Mucosa of stomach (tissue), 1 donor: ENCODE results near the gene CHRNA5.

ENCODE experiments used
- H3K27me3 ChIP-seq: one replicate; pipeline ENCODE4 v1.7.0; 2013; ENCODE audit warnings: mild to moderate bottlenecking, low read length; ENCODE audit not compliant: control insufficient read depth, insufficient read depth
- H3K36me3 ChIP-seq: one replicate; pipeline ENCODE4 v1.7.0; 2013; ENCODE audit warnings: low read length; ENCODE audit not compliant: control insufficient read depth, insufficient read depth
- H3K4me1 ChIP-seq: one replicate; pipeline ENCODE4 v1.7.0; 2013; ENCODE audit warnings: mild to moderate bottlenecking, low read length; ENCODE audit not compliant: control insufficient read depth, insufficient read depth
- H3K4me3 ChIP-seq: one replicate; pipeline ENCODE4 v1.7.0; 2013; ENCODE audit warnings: low read length
- H3K9ac ChIP-seq: one replicate; pipeline ENCODE4 v1.7.0; 2013; ENCODE audit warnings: mild to moderate bottlenecking, low read length, moderate library complexity
- H3K9me3 ChIP-seq: one replicate; pipeline ENCODE4 v1.7.0; 2013; ENCODE audit warnings: mild to moderate bottlenecking, low read length, moderate library complexity; ENCODE audit not compliant: control insufficient read depth
- donor health status: Pancreatic carcinoma.

Gene CHRNA5

GRCh38 chr15:78624651-78625590 lies 59.6 kb downstream of the CHRNA5 start:
- no peaks in the 10 kb centered on the region for H3K4me1 ChIP-seq
- H3K9me3 ChIP-seq: no peaks in the 10 kb centered on the region
- no peaks in the 10 kb centered on the region for H3K36me3 ChIP-seq
- peaks cover 36% of the 10 kb centered on the region for H3K27me3 ChIP-seq
- H3K4me3 ChIP-seq: no peak overlapping the region
- H3K9ac ChIP-seq: no peak overlapping the region

GRCh38 chr15:78625606-78626280 lies 60.4 kb downstream of the CHRNA5 start:
- H3K9me3 ChIP-seq: no peaks in the 10 kb centered on the region
- no peak overlapping the region for H3K4me3 ChIP-seq
- H3K36me3 ChIP-seq: no peaks in the 10 kb centered on the region
- peaks cover 28% of the 10 kb centered on the region for H3K27me3 ChIP-seq
- H3K4me1 ChIP-seq: no peaks in the 10 kb centered on the region
- H3K9ac ChIP-seq: no peak overlapping the region

GRCh38 chr15:78626381-78626995 lies 61.2 kb downstream of the CHRNA5 start:
- Histone ChIP-seq H3K36me3 (no peaks in the 10 kb centered on the region), H3K4me1 (no peaks in the 10 kb centered on the region), H3K9ac (no peak overlapping the region), H3K4me3 (no peak overlapping the region), H3K9me3 (no peaks in the 10 kb centered on the region), H3K27me3 (peaks cover 28% of the 10 kb centered on the region)

GRCh38 chr15:78627348-78627747 lies 62.0 kb downstream of the CHRNA5 start:
- Histone ChIP-seq H3K27me3 (peaks cover 20% of the 10 kb centered on the region), H3K4me1 (no peaks in the 10 kb centered on the region), H3K9ac (no peak overlapping the region)

GRCh38 chr15:78628227-78628626 lies 62.9 kb downstream of the CHRNA5 start:
- Histone ChIP-seq H3K4me1 (no peaks in the 10 kb centered on the region), H3K9ac (no peak overlapping the region), H3K36me3 (no peaks in the 10 kb centered on the region), H3K9me3 (no peaks in the 10 kb centered on the region), H3K4me3 (no peak overlapping the region), H3K27me3 (peaks cover 14% of the 10 kb centered on the region)

More at GRCh38 chr15:78627348-78627747, 62.0 kb downstream of the CHRNA5 start:
- Histone ChIP-seq H3K36me3 (no peaks in the 10 kb centered on the region), H3K9me3 (no peaks in the 10 kb centered on the region), H3K4me3 (no peak overlapping the region)

GRCh38 chr15:78629031-78629715 lies 63.9 kb downstream of the CHRNA5 start:
- Histone ChIP-seq H3K4me3 (no peak overlapping the region), H3K9me3 (no peaks in the 10 kb centered on the region), H3K4me1 (no peaks in the 10 kb centered on the region), H3K27me3 (peaks cover 20% of the 10 kb centered on the region), H3K9ac (no peak overlapping the region), H3K36me3 (no peaks in the 10 kb centered on the region)

- Histone ChIP-seq H3K4me3 (no peak overlapping the region), H3K36me3 (no peaks in the 10 kb centered on the region), H3K4me1 (no peaks in the 10 kb centered on the region), H3K27me3 (peaks cover 20% of the 10 kb centered on the region), H3K9ac (no peak overlapping the region), H3K9me3 (no peaks in the 10 kb centered on the region)
Measured at GRCh38 chr15:78629716-78630065, 64.4 kb downstream of the CHRNA5 start.

GRCh38 chr15:78630886-78631633 lies 65.7 kb downstream of the CHRNA5 start:
- Histone ChIP-seq H3K9ac (no peak overlapping the region), H3K9me3 (no peaks in the 10 kb centered on the region), H3K4me3 (no peak overlapping the region), H3K27me3 (peaks cover 15% of the 10 kb centered on the region), H3K36me3 (no peaks in the 10 kb centered on the region), H3K4me1 (no peaks in the 10 kb centered on the region)

GRCh38 chr15:78633348-78633747 lies 68.0 kb downstream of the CHRNA5 start:
- no peak overlapping the region for H3K4me3 ChIP-seq
- no peaks in the 10 kb centered on the region for H3K9me3 ChIP-seq
- no peaks in the 10 kb centered on the region for H3K36me3 ChIP-seq
- no peaks in the 10 kb centered on the region for H3K4me1 ChIP-seq
- H3K27me3 ChIP-seq: peaks cover 11% of the 10 kb centered on the region
- no peak overlapping the region for H3K9ac ChIP-seq

- H3K4me3 ChIP-seq: no peak overlapping the region
- no peaks in the 10 kb centered on the region for H3K9me3 ChIP-seq
- no peaks in the 10 kb centered on the region for H3K4me1 ChIP-seq
- peaks cover 11% of the 10 kb centered on the region for H3K27me3 ChIP-seq
- no peaks in the 10 kb centered on the region for H3K36me3 ChIP-seq
- H3K9ac ChIP-seq: no peak overlapping the region
Measured at GRCh38 chr15:78634210-78635145, 69.2 kb downstream of the CHRNA5 start.
